Measurements from ENCODE around the gene CTNNA2.

CTNNA2 gene

DNA sequence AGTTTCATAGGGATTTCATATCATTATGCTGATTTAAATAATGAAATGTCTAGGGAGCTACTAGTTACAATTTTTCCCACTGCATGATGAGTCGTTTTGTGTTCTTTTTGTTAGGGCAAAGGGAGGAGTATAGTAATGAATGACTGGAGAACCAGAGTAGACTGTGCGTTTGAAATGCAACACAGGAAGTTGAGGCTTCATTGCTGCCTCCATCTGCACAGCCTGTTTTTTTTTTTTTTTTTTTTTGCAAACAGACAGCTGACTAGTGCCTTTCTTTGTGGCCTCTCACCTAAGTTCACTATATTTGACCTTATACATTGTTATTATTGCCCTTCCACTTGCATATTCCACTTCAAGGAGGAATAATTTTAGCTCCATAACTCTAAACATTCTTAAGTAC lies 1078.4 kb downstream of the CTNNA2 start:
- TF ChIP-seq, protein P1, sequence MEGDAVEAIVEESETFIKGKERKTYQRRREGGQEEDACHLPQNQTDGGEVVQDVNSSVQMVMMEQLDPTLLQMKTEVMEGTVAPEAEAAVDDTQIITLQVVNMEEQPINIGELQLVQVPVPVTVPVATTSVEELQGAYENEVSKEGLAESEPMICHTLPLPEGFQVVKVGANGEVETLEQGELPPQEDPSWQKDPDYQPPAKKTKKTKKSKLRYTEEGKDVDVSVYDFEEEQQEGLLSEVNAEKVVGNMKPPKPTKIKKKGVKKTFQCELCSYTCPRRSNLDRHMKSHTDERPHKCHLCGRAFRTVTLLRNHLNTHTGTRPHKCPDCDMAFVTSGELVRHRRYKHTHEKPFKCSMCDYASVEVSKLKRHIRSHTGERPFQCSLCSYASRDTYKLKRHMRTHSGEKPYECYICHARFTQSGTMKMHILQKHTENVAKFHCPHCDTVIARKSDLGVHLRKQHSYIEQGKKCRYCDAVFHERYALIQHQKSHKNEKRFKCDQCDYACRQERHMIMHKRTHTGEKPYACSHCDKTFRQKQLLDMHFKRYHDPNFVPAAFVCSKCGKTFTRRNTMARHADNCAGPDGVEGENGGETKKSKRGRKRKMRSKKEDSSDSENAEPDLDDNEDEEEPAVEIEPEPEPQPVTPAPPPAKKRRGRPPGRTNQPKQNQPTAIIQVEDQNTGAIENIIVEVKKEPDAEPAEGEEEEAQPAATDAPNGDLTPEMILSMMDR (IDR thresholded peaks at IDR 0.05; ENCODE audit: control extremely low read depth, extremely low read depth, low read depth, missing control alignments) = no peak
- CTCF ChIA-PET = no interaction called here
- DNase-seq (ENCODE audit: extremely low spot score) = no peak
- POLR2A ChIA-PET = no interaction called here

DNA sequence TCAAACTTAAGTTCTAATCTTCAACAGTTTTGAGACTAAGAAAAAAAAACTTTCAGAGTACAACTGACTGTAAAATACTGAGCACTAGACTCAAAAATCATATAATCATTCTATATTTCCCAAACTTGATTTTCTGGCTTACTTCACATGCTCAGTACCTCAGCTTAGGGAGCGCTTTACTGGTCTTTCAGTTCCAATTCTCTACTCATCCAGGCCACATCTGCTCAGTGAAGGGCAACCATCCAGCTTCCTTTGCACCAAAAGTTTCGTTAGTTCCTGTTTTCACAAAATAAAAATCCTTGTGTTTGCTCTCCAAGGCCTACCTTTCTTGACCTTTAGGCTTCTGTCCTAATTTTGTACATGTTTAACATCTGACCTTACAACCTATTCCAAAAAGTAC lies 1079.3 kb downstream of the CTNNA2 start:
- TF ChIP-seq, protein P1 (IDR thresholded peaks at IDR 0.05; ENCODE audit: control extremely low read depth, extremely low read depth, low read depth, missing control alignments) = no peak
- ChIA-PET POLR2A (no interaction called here), CTCF (no interaction called here)
- no peak for DNase-seq (ENCODE audit: extremely low spot score)

DNA sequence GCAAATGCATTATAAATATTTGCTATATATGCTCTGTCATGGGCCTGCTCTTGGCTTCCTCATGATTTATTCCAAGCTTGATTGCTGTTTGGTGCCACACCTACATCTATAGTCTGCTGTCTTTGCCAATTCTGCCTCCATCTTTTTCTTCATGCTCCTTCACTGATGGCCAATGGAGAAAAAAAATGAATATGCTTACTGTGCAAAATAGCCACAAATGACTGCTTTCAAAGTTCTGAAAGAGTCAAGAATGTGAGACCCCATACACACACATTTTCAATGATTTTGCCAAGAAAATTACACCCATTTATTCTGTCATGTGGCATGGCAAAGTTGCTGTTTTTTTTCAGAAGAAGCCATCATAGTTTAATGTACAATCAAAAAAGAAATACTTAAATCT lies 1097.3 kb downstream of the CTNNA2 start:
- ChIA-PET CTCF (no interaction called here), POLR2A (no interaction called here)
- no peak for DNase-seq (ENCODE audit: extremely low spot score)
- TF ChIP-seq, protein P1 (IDR thresholded peaks at IDR 0.05; ENCODE audit: control extremely low read depth, extremely low read depth, low read depth, missing control alignments) = no peak

DNA sequence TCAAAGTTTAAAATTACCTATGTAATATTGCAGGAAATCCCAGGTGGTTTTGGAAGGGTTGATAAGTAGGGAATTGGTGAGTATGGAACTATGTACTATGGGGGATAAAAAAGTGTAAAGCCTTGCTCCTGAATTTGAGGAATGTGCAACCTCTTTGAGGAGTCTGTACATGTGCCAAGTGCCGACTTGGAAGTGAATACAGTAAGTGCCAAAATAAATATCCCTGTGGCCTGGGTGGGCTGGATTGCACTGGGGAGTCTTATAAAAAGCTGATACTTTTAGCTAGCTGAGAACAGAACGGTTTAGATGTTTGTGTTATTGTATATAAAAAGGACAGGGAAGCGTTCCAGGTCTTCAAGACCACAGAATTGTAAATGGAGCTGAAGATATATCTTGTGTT lies 1108.8 kb downstream of the CTNNA2 start:
- ChIA-PET POLR2A (no interaction called here), CTCF (no interaction called here)
- no peak for DNase-seq (ENCODE audit: extremely low spot score)
- TF ChIP-seq, protein P1 (IDR thresholded peaks at IDR 0.05; ENCODE audit: control extremely low read depth, extremely low read depth, low read depth, missing control alignments) = no peak

DNA sequence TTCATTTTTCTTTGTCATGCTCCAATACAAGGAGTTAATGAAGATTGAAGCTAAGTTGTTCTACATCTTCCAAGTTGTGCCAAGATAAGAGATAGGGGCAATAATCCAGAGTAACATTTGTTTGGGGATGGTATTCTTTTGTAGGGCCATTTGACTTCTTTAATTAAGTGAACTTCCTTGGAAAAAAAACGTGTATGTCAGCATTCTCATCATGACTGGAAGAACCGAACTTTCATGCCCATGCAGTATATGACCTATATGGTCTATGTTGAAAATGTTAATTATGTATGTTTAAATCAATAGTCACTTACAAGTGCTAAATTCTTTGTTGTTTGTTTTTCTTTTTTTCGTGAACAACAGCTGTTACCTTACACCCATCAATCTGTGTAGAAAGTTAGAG lies 1111.2 kb downstream of the CTNNA2 start:
- TF ChIP-seq, protein P1 (IDR thresholded peaks at IDR 0.05; ENCODE audit: control extremely low read depth, extremely low read depth, low read depth, missing control alignments) = no peak
- no peak for DNase-seq (ENCODE audit: extremely low spot score)
- POLR2A ChIA-PET = no interaction called here
- CTCF ChIA-PET = no interaction called here

DNA sequence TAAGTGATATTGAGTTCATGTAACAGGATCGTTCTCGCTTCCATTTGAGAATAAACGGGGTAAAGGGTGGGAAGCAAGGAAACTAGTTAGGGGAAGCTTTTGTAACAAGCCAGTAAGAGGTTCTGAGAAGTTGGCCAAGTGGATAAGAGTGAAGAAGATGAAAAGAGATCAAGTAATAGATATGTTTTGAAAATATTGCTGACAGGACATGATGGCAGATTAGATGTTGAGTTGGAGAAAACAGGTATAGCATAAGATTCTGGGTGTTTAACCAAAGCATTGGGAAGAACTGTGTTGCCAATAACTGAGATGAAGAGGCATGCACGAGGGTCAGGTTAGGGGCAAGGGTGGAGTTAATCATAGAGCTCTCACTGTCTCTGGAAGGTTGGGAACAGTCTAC lies 1121.7 kb downstream of the CTNNA2 start:
- ChIA-PET CTCF (no interaction called here), POLR2A (no interaction called here)
- no peak for DNase-seq (ENCODE audit: extremely low spot score)
- TF ChIP-seq, protein P1 (IDR thresholded peaks at IDR 0.05; ENCODE audit: control extremely low read depth, extremely low read depth, low read depth, missing control alignments) = no peak

DNA sequence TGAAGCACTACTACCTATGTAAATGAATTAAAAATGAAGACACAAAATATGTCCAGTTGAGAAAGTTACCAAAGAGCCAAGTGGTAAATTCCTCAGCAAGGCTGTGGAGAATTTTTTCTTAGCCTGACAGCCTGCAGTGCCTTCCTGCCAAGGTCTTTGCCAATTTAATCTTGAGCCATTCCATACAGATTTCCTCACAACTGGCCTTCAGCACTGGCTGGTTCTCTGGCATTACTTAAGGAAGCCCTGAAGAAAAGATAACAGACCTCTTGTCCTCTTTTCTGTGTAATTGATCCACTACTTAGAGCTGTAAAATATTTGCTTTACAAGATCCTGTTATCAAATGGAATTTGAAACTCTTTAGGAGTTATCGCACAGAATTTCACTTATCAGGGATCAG lies 1125.9 kb downstream of the CTNNA2 start:
- DNase-seq (ENCODE audit: extremely low spot score) = no peak
- TF ChIP-seq, protein P1 (IDR thresholded peaks at IDR 0.05; ENCODE audit: control extremely low read depth, extremely low read depth, low read depth, missing control alignments) = no peak
- CTCF ChIA-PET = no interaction called here
- POLR2A ChIA-PET = no interaction called here
